Hepatocyte (in vitro differentiated cells): Measurements from ENCODE around the gene RADIL.

Experiments
- CTCF ChIP-seq: fragments of 200-600 bp; sonication (generic); IDR thresholded peaks from 2 replicates; pipeline ENCODE4 v1.5.1; 2016; ENCODE audit warnings: antibody characterized with exemption, mild to moderate bottlenecking; ENCODE audit not compliant: poor library complexity
- EZH2 ChIP-seq: fragments of 200-600 bp; sonication (generic); IDR thresholded peaks from 2 replicates; pipeline ENCODE4 v1.6.1; 2016; ENCODE audit warnings: antibody characterized with exemption, mild to moderate bottlenecking, borderline replicate concordance
- EZH2phosphoT487 ChIP-seq: fragments of 200-600 bp; sonication (generic); IDR thresholded peaks from one replicate; pipeline ENCODE4 v1.6.1; 2018; ENCODE audit warnings: antibody characterized with exemption, mild to moderate bottlenecking, low read depth, moderate library complexity; ENCODE audit not compliant: unreplicated experiment, severe bottlenecking

- TF ChIP-seq EZH2 (no peak), CTCF (no peak), EZH2phosphoT487 (no peak)
Observed at GRCh38 chr7:4824120-4824775, 59.3 kb downstream of the RADIL start.
